ENCODE results near the gene RNASEH1. TPM values are rescaled to one million over a fixed set of nuclear protein-coding genes. Genes with fewer than 3 reads are reported as not detected.

Gene RNASEH1
- total and polyA plus RNA-seq, 2 of the 13 experiments (the other 11 are each of a cell fraction or from before 2014, with no cell fraction given): 14.5 to 57.4 TPM

DNA sequence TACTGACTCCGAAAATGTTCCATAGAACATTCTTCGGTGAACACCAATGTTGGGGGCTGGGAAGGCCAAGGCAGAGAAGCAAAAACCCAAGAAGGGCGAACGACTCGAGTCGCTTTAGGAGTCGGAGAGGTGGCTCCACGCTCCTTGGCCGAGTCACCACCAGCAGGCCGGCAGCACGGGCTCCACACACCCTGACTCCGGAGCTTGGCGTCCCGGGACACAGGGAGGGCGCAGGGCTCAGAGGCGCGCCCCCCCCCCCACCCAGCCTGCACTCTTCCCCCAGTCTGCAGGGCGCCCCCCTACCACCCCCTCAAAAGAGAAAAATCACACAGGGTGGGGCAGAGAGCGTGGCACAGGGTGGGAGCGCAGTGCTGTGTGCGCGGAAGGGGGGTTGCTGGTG is 31.3 kb downstream of the RNASEH1 start:
- Histone ChIP-seq H3K9me3 (ENCODE audit: low read length) (no peaks in the 10 kb centered on the region), H4K20me1 (ENCODE audit: insufficient read depth, low read length) (no peaks in the 10 kb centered on the region), H3K9ac (ENCODE audit: insufficient read depth, low read depth, low read length) (no peak overlapping the region), H3K4me2 (ENCODE audit: low read depth, low read length) (no peak overlapping the region), H3K4me3 (replicated peaks in 1 of 3; ENCODE audit: insufficient read depth in 1 of 3, low read depth in 2 of 3, low read length in 3 of 3) (no peak overlapping the region), H2AFZ (ENCODE audit: low read length) (no peak overlapping the region), H3K4me1 (ENCODE audit: insufficient read depth, low read length) (peaks cover 35% of the 10 kb centered on the region), H3K36me3 (replicated peaks in 1 of 2; ENCODE audit: control insufficient read depth in 1 of 2, insufficient read depth in 2 of 2, low read length in 2 of 2) (peaks cover 0 to 2% of the 10 kb centered on the region in 2 experiments; a peak in 1 of 5 replicates), H3K27me3 (ENCODE audit: control insufficient read depth in 1 of 2, insufficient read depth in 2 of 2, low read length in 2 of 2) (no peaks in the 10 kb centered on the region), H3K27ac (ENCODE audit: extremely low read length, insufficient read depth, low read length) (no peak overlapping the region), H3K79me2 (ENCODE audit: insufficient read depth, low read length) (no peaks in the 10 kb centered on the region)
- WGBS (ENCODE audit: low lambda C conversion rate): 87% methylated on average over 22 of the region's 22 CpGs
- FAIRE-seq: no peak
- intact Hi-C loops (cut with micrococcal nuclease; ENCODE audit: unreplicated experiment) (no loop called here), in situ Hi-C loops (cut with HindIII; ENCODE audit: extremely low pct_ligation_motif_present, low pct_unique_long_range_greater_than_20kb) (no loop called here)
- no peak for DNase-seq (ENCODE audit: low spot score)
- POLR2A ChIA-PET: no interaction called here
- no peak for ATAC-seq
- TF ChIP-seq ZNF549 (CRISPR knock-in tag; IDR thresholded peaks at IDR 0.05): no peak
- TF ChIP-seq EHMT2 (IDR thresholded peaks at IDR 0.05; ENCODE audit: borderline replicate concordance, low read depth, low read length): no peak
- TF ChIP-seq, protein P1, sequence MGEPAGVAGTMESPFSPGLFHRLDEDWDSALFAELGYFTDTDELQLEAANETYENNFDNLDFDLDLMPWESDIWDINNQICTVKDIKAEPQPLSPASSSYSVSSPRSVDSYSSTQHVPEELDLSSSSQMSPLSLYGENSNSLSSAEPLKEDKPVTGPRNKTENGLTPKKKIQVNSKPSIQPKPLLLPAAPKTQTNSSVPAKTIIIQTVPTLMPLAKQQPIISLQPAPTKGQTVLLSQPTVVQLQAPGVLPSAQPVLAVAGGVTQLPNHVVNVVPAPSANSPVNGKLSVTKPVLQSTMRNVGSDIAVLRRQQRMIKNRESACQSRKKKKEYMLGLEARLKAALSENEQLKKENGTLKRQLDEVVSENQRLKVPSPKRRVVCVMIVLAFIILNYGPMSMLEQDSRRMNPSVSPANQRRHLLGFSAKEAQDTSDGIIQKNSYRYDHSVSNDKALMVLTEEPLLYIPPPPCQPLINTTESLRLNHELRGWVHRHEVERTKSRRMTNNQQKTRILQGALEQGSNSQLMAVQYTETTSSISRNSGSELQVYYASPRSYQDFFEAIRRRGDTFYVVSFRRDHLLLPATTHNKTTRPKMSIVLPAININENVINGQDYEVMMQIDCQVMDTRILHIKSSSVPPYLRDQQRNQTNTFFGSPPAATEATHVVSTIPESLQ (CRISPR knock-in tag; conservative IDR thresholded peaks at IDR 0.05): no peak
- BruUV-seq (replicated peaks): no TSS peak
- CTCF ChIA-PET (ENCODE audit: low intra/inter-chr PET ratio, low total read pairs): no interaction called here

DNA sequence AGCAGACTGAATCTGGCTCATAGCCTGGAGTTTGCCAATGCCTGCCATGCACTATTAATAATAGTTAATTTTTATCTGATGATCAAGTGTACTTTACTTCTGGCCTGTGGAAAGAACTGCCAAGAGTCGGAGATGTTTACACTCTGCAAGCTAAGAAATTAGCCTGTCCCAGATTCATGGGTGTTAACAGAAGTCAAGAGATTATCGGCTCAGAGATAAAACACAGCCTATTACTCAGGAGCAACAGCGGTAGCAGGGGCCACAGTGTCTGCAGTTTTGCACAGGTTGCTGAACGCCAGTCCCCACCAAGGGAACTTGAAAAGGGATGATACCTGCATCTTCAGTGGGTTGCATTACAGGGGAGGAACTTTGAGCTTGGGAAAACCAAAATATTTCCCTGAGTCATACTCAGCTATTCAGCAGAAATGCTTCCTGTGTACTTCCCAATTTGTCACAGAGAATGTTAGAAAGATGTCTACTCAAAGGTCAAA is 34.5 kb downstream of the RNASEH1 start:
- intact Hi-C loops (cut with micrococcal nuclease; ENCODE audit: unreplicated experiment) (loop anchor here (1.0 to 5.0 kb wide), 2 partner anchors 13 to 146 kb away; partner anchors contain the start of genes EIPR1 and TRAPPC12), in situ Hi-C loops (cut with HindIII; ENCODE audit: extremely low pct_ligation_motif_present, low pct_unique_long_range_greater_than_20kb) (no loop called here)
- no peaks in the 10 kb centered on the region for H4K20me1 ChIP-seq (ENCODE audit: insufficient read depth, low read length)
- WGBS (ENCODE audit: low lambda C conversion rate): 1% methylated on average over 4 of the region's 4 CpGs
- H3K36me3 ChIP-seq (replicated peaks in 1 of 2; ENCODE audit: control insufficient read depth in 1 of 2, insufficient read depth in 2 of 2, low read length in 2 of 2): peaks cover 0 to 2% of the 10 kb centered on the region in 2 experiments; a peak in 1 of 5 replicates
- BruUV-seq (replicated peaks): no TSS peak
- H3K79me2 ChIP-seq (ENCODE audit: insufficient read depth, low read length): peaks cover 9% of the 10 kb centered on the region
- POLR2A ChIA-PET: interaction anchor here (0.7 to 3.3 kb wide), 8 partner anchors 13 to 146 kb away, joined by 3 to 50 read pairs (median 4); partner anchors contain the start of genes EIPR1 and RNASEH1
- H3K9me3 ChIP-seq (ENCODE audit: low read length): no peaks in the 10 kb centered on the region
- peak overlapping the region; percentile 80 for H3K4me2 ChIP-seq (ENCODE audit: low read depth, low read length)
- CTCF ChIA-PET (ENCODE audit: low intra/inter-chr PET ratio, low total read pairs): no interaction called here
- H2AFZ ChIP-seq (ENCODE audit: low read length): no peak overlapping the region
- peak; percentile 65 for DNase-seq (ENCODE audit: low spot score)
- peak overlapping the region; percentile 42 for H3K9ac ChIP-seq (ENCODE audit: insufficient read depth, low read depth, low read length)
- H3K27ac ChIP-seq (ENCODE audit: extremely low read length, insufficient read depth, low read length): peak overlapping the region; percentile 30
- peak; percentile 2 for ATAC-seq
- peak; percentile 67 for FAIRE-seq
- peaks cover 59% of the 10 kb centered on the region for H3K4me1 ChIP-seq (ENCODE audit: insufficient read depth, low read length)
- H3K27me3 ChIP-seq (ENCODE audit: control insufficient read depth in 1 of 2, insufficient read depth in 2 of 2, low read length in 2 of 2): no peaks in the 10 kb centered on the region
- peak overlapping the region; percentile 26 to 53 (median 44); a peak in 5 of 6 replicates for H3K4me3 ChIP-seq (replicated peaks in 1 of 3; ENCODE audit: insufficient read depth in 1 of 3, low read depth in 2 of 3, low read length in 3 of 3)
- TF ChIP-seq FOSL2 (CRISPR knock-in tag; IDR thresholded peaks at IDR 0.05): peak; percentile 75
- no peak for TF ChIP-seq ZNF180 (CRISPR knock-in tag; IDR thresholded peaks at IDR 0.05; ENCODE audit: borderline replicate concordance, low read depth)
- TF ChIP-seq, protein P2, sequence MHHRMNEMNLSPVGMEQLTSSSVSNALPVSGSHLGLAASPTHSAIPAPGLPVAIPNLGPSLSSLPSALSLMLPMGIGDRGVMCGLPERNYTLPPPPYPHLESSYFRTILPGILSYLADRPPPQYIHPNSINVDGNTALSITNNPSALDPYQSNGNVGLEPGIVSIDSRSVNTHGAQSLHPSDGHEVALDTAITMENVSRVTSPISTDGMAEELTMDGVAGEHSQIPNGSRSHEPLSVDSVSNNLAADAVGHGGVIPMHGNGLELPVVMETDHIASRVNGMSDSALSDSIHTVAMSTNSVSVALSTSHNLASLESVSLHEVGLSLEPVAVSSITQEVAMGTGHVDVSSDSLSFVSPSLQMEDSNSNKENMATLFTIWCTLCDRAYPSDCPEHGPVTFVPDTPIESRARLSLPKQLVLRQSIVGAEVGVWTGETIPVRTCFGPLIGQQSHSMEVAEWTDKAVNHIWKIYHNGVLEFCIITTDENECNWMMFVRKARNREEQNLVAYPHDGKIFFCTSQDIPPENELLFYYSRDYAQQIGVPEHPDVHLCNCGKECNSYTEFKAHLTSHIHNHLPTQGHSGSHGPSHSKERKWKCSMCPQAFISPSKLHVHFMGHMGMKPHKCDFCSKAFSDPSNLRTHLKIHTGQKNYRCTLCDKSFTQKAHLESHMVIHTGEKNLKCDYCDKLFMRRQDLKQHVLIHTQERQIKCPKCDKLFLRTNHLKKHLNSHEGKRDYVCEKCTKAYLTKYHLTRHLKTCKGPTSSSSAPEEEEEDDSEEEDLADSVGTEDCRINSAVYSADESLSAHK (CRISPR knock-in tag; IDR thresholded peaks at IDR 0.05; ENCODE audit: borderline replicate concordance): no peak
- TF ChIP-seq ZFYVE20 (CRISPR knock-in tag; IDR thresholded peaks at IDR 0.05; ENCODE audit: borderline replicate concordance, low read depth): no peak
- TF ChIP-seq RXRA (CRISPR knock-in tag; IDR thresholded peaks at IDR 0.05): peak; percentile 36; the same call in 1 of the 2 replicates
- 0 out of 2 replicates have a peak, but pooled peaks have one; percentile 1 for TF ChIP-seq SALL1 (CRISPR knock-in tag; IDR thresholded peaks at IDR 0.05)
- no peak for TF ChIP-seq MBNL3 (CRISPR knock-in tag; conservative IDR thresholded peaks at IDR 0.05)
- TF ChIP-seq, protein P3, sequence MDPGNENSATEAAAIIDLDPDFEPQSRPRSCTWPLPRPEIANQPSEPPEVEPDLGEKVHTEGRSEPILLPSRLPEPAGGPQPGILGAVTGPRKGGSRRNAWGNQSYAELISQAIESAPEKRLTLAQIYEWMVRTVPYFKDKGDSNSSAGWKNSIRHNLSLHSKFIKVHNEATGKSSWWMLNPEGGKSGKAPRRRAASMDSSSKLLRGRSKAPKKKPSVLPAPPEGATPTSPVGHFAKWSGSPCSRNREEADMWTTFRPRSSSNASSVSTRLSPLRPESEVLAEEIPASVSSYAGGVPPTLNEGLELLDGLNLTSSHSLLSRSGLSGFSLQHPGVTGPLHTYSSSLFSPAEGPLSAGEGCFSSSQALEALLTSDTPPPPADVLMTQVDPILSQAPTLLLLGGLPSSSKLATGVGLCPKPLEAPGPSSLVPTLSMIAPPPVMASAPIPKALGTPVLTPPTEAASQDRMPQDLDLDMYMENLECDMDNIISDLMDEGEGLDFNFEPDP (CRISPR knock-in tag; conservative IDR thresholded peaks at IDR 0.05): 0 out of 2 replicates have a peak, but pooled peaks have one; percentile 53
- TF ChIP-seq ZC3H13 (CRISPR knock-in tag; IDR thresholded peaks at IDR 0.05): no peak

Measured in HepG2 (cell line).